Kidney capillary endothelial cell (primary cell): ENCODE data around the gene KCNJ11.
"Not testable (repeated sequence)": the region's sequence is repeated elsewhere in the genome, so short reads cannot be mapped to it uniquely, and the experiment has no call there.

Experiments used
- DNase-seq: peaks from one replicate; pipeline ENCODE4 v3.0.0-alpha.2; 2018; ENCODE audit warnings: low spot score

KCNJ11 gene

DNA sequence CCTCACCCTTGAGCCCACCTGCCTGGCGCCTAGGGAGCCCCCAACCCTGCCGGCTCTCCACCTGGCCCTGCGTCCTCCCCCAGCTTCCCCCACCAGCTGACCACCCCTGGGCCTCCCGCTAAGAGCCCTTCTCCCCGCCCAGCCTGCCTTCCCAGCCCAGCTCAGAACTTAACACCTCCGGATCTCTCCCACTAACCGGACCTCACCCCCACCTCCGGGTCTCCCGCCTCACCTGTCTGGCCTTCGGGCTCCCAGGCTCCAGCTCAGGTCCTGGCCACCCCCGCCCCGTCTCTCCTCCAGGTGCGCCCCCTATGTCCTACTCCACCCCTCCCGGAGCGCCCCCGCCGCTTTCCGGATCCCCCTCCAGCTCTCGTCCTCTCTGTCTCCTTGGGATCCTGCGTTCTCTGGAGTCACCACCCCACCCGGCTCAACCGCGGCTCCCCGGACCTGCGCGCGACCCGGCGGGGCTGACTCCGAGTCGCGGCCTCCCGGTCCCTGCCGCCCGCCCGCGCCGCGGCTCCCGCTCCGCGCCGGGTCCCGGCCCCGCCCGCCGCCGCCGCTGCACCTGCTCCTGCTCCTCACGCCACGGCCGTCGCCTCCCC lies at the start of gene KCNJ11:
Gene KCNJ11 (minus strand): TSS at position 51 of the 602 bp plus-strand sequence. CDS start 568 bp downstream, outside the sequence.
- DNase-seq: no peak

DNA sequence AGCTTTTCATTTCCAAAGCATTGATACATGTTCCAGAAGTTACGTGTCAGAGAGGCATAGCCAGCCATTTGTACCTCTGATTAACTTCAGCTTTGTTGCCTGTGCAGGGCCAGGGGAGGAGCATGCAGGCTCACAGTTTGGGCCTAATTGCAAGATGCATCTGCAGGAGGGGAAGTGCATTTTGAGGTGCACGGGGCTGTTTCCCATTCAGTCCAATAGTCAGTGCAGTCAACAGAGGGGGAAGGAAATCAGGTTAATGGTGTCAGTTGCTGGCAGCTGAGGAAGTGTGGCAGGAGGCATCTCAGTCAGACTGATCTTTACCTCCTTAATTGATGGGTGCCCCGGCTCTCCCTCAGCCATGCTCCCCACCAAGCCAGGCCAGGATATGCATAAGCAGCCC lies 48.9 kb upstream of the KCNJ11 start:
- no peak for DNase-seq

DNA sequence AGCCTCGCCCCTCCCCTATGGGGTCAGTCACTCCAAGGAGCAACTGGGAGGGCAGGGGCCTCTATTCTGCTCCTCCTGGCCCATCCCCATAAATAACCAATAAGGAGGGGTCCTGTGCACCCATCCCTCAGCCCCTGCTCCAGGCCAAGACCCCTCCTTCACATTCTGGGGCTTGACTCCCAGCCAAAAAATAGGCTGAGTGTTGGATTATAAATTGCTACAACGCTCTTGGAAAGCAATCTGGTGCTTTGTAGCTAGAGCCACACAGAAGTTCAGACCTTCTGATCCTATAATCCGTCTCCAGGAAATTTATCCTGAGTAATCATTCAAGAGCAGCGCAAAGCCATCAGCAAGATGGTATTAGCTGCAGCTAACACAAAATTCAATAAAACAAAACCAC lies 45.6 kb upstream of the KCNJ11 start:
- DNase-seq: no peak

DNA sequence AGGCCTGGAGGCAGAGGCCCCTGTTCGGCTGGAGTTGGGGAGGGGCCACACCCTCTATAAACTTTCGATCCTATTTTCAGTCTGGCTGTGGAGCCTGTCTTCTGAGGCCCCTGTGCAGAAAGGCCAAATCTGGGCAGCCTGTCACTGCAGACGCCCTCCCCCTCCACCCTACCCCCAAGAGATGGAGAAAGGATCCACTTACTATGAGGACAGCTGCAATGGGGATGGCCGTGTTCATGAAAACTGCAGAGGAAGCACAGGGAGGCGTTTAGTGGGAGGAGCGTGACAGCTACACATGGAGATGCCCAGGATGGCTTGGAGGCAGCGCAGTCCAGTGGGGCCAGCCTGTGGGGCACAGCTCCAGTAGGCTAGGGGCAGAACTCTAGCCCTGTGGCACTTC lies 43.5 kb upstream of the KCNJ11 start:
- DNase-seq: no peak

DNA sequence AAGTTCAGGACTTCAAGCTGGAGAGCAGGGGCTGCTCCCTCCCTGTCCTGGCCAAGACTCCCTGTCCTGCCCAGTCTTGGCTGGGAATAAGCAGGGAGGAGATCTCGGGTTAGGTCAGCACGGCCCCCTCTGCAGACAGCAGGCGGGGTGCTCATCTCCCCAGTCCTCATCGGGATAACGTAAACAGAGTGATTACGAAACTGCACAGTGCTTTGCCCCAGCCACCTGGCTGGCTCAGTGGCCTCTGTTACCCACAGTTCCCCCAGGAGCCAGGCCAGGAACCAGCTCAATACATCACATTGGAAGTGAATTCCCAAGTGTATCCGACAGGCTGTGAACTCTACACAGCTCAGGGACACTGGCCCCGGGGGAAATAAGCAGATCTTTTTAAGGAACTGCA lies 42.7 kb upstream of the KCNJ11 start:
- no peak for DNase-seq

DNA sequence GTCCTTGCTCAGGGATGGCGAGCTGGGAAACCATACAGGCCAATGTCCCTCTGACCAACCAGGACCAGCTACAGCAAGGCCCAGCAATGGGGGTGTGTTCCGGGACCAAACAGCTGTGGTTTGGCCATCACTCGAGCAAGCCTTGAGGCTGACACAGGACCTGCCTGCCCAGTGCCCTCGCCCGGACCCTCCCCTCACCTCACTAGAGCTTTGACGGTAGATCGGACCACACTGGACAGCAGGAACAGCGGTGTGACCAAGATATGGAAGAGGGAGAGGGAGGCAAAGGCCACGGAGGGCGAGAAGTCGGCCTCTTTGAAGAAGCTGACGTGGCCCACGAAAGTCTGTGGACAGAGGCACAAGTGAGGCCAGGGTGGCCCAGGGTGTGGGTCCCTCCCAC lies 42.2 kb upstream of the KCNJ11 start:
- no peak for DNase-seq

DNA sequence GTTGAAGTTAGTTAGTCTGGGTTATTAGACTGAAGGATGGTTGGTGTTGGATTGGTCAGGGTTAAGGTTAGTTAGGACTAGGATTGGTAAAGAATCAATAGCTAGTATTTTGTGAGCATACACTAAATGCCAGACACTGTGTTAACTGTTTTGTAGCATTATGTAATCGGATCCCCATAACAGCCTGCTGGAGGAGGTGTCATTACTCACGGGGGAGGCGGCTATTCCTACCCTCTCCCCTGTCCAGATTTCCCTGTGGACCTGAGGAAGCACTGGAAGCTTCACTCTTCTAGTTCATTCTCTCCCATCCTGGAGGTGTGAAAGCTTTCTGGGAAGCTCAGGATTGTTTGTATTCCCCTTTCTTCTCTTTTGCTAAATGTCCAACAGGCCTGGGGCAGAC lies 40.5 kb upstream of the KCNJ11 start:
- no peak for DNase-seq

DNA sequence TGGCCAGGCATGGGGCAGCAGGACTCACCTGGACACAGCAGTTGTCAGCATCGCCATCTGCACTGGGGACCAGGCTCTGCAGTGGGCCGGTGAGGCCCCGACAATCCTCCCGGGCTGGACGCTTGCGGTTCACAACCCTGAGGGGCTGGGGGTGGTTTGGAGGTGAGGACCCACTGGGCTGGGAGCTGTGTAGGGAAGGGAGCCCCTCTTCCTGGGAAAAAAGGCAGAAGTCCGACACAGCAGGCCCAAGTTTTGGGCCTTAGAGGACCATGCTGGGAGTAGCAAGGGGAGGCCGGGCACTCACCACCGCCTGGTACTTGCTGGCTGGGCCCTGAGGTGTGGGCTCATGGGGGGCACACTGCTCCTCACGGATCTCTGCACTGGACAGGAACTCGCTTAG lies 39.8 kb upstream of the KCNJ11 start:
- no peak for DNase-seq

DNA sequence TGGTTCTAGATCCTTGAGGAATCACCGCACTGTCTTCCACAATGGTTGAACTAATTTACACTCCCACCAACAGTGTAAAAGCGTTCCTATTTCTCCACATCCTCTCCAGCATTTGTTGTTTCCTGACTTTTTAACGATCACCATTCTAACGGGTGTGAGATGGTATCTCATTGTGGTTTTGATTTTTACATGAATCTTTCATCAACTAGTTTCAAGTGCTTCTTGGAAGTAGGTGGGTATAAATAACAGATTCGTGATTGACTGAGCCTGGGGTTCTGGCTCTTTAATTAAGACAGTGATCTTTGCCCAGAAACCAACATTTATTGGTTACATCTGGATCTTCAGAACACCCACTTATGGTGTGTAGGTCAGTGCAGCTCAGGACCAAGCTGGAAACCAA lies 37.8 kb upstream of the KCNJ11 start:
- DNase-seq: not testable (repeated sequence)

DNA sequence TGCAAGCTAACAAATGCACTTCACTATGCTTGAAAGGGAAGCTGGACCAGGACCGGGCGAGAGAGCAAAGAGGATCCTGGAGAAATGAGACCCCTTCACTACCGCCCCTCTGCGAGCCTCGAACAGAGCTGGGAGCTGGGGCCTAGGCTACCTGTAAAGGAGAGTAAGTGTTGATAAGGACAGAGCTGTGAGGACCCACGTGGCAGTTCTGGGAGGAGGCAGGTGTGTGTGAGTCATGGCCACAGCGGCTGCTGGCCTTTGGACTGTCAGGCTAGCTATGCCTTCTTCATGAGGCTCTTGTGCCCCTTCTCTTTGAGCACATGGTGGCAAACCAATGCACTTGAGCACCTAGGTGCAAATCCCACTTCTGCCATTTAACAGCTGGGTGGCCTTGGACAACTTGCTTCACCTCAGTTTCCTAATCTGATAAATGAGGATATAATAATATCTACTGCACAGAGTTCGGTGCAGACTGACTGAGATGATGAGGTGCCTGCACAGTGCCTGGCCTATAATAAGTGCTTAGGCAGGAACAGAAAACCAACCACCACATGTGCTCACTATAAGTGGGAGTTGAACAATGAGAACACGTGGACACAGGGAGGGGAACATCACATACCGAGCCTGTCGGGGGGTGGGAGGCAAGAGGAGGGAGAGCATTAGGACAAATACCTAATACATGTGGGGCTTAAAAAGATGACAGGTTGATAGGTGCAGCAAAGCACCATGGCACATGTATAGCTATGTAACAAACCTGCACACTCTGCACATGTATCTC lies 35.3 kb upstream of the KCNJ11 start:
- DNase-seq: no peak

DNA sequence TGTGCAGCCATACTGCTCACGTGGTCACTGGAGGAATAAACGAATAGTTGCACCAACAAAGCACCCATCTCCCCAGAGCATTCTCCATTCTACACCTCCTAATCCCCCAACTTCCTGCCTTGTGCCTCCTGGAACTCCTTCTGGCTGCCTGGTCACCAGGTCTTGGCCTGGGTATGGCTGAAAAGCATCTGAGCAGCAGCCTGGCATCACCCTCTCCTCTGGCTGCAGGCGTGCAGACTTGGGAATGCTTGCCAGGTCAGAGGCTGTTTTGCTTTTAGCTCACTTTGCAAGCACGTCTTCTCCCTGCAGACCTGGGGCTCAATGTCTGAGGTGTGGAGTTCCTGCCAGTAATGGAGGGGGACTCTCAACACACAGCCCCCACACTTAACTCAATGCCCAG lies 33.3 kb upstream of the KCNJ11 start:
- no peak for DNase-seq

DNA sequence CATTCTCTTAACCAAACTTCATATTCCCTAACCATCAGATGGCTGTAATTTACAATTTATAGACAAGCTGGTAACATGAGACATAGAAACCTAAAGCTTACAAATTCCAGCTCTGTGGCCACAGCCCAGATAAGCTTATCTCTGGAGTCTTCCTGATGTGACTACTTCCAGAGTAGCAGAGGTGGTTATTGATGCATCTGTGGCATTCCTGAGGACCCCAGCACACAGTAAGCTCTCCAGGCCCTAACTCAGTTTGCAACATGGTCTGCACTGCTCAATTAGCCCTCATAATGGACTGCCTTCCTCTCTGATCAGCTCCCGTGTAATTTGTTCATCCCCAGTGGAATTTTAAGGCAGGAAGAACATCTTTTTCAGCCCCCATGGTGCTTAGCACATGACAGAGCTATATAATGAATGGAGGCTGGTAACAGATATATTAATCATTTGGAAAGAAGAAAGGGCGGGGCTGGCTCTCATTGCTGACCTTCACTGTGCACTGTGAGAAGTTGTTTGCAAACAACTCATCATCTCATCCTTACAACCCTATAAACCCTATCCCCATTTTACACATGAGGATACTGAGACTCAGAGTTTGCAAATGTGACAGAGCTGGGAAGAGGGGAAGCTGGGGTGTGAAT lies 30.1 kb upstream of the KCNJ11 start:
- DNase-seq: no peak

DNA sequence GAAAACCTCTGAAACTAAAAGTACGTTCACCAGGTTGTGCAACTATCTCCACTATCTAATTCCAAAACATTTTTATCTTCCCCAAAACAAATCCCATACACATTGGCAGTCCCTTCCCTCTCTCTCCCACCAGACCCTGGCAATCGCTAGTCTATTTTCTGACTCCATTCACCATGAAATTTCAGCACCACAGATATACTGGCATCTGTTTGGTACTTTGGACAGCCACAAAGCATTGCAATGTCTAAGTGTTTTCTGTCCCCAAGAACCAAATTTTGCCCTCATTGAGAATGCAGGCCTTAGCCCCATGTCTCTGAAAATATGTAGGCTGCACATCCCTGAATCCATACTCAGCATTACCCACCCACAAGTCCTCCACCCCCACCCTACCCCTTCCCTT lies 28.0 kb upstream of the KCNJ11 start:
- DNase-seq: no peak

DNA sequence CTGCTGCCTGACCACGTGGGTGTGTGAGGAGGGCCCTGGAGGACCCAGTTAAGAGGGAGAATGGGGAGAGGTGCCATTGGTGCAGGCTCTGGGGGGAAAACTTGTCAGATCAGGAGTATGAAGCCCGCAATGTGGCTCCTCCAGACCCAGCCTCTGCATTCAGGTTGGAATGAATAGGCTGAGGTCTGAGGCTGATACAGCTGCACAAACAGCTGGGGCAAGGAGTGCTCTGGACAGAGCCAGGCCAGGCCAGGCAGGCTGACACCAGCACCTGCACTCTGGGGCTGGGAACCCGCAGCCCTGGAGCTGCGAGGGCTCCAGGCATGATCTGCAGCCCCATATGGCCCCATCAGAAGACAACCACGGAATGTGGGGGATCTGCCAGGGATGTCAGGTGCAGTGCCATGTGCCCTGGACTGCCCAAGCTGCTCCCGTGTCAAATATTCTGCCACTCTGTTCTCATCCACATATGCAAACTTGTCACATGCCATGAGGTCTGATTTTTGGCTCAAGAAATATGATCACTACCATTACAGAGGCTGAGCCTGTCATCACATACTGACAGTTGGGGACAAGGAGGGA lies 27.2 kb upstream of the KCNJ11 start:
- no peak for DNase-seq

DNA sequence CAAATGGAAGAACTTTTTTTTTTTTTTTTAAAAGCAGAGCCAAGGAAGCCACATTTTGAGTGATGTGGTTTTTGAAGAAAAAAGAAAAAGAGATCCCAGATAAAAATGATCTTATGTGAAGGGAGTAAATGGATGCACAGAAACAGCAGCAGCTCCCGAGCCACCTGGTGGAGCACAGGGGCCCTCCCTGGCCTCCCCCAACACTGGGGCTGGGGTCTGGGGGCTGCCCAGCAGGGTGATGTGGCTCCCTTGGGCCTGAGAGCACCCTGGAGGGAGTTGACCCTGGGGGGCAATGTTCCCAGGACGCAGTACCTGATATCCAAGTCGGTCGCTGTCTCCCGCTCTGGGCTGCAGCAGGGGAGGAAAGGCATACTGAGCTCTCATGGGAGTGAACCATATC lies 26.5 kb upstream of the KCNJ11 start:
- DNase-seq: no peak

DNA sequence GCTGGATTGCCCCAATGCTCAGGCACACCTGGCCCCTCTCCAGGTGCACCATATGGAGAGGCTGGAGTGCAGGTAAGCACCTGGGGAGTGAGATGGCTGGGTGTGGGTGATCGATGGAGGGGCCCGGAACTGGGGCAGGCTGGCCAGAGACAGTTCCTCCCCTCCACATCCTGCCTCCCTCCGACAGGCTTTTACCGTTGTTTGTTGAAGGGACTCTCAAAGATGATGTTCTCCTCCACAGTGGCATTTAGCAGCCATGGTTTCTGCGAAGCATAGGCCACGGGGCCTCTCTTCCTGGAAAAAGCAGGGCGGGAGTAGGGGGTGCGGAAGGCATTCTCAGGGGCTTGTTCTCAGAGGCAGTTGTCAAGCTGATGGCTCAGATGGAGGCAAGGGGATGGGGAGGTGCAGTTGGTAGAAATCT lies 25.9 kb upstream of the KCNJ11 start:
- DNase-seq: no peak

DNA sequence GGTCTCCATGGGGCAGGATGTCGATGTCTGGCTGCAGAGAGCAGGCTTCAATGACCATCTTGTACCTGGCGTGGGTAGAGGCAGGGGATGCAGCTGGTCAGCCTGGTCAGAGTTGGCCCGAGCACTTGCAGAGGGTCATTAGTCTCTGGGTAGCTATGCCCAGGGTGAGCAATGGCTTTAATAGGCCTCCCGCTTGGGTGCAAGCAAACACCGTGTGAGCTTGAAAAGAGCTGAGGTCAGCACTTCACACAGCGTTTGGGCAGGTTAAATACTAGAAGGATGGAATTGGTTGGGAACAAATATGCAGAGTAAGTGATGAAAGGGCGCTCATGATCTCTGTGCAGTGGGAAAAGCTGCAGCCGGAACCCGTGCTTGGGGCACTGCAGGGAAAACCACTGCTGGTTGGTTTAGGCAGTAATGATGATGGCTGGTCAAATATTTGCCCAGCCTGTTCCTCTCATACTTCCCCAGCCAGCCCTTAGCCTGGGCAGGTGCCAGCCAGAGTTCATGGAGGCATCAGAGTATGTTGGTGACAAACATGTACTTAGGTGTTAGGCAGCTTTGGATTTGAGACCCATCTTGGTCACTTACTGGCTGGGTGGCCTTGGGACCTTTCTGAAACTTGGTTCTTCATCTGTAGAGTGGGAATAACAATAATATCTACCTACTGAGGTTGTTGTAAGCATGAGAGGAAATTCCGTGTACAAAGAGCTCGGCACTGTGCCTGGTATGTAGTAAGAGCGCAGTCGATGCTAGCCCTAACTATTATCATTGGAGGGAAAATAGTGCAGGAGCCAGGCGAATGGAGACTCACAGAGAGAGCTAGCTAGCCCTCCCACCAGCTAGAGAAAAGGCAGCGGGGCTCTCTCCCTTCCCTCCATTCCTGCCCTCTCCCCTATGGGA lies 25.2 kb upstream of the KCNJ11 start:
- DNase-seq: no peak

DNA sequence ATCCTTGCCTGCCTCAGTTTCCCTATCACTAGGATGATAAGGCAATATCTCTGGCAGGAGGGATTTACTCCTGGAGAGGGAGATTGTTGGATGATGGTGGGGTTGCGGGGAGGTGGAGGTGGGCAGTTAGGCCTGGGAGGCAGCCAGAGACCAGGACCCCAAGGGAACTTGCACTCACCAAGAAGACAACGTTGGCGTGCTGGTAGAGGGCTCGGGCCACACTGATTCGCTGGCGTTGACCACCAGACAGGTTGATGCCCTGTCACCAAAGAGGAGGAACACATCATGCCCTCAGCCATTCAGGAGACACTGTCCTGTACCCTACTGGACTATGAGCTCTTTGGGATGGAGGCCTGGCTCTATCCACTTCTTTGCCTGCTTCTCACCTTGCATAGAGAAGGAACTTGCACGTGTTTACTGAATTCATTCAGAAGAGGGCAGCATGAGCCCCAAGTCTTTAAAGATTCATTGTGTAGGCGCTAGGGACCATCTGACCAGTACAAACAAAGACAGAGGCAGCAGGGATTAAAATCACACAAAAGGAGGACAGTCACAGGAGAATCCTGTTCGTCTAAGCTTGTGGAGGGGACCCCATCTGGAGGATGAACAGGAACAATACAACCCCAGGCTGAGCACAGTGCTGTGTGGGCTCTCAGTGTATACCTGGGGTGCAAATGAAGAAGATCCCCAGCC lies 24.2 kb upstream of the KCNJ11 start:
- DNase-seq: no peak

DNA sequence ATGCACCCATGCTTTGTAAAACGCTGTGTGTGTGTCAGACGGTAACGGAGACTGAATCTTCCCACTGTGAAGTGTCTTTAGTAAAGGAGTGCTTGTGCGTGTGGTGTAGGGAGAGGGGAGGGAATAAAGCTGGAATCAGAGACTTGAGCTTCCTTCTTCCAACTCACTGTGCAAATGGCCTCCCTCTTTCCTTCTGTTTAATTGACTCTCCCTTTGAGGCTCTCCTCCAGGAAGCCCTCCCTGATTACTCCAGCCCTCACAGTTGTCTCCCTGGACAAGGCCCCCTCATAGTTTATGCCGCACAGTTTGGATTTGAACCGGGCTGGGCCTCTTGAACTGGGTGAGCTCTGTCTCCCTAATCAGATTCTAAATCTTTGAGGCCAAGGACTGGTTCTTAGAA lies 23.0 kb upstream of the KCNJ11 start:
- DNase-seq: no peak

DNA sequence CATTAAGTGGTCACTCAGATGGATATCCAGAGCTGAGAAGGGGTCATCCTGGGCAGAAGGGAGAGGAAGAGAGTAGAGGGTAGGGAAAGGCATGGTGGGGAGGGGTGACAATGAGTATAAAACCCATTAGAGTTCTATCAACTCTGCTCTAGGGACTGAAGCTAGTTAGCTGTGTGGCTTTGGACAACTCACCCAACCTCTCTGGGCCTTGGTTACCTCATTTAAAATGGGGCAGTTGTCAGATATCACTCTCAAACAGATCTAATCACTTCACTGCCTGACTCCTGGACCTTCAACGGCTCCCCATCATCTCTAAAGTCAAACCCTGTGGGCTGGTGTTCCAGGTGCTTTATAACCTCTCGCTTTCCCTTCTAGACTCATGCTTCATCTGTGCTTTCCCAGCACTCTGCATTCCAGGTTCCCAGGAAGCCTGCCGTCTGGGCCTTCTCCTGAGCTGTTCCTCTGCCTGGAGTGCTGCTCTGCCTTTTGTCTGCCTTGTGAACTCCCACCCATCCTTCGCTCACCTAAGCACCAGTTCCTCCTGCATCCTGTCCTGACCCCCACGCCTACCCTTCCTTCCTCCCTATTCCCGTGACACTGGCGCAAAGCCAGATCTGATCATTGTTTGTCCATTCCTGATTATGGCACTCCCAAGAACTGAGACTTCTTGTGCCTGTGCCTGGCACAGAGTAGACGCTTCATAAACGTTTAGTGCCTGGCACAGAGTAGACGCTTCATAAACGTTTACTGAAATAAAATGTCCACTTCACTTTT lies 22.3 kb upstream of the KCNJ11 start:
- peak; percentile 18 for DNase-seq

DNA sequence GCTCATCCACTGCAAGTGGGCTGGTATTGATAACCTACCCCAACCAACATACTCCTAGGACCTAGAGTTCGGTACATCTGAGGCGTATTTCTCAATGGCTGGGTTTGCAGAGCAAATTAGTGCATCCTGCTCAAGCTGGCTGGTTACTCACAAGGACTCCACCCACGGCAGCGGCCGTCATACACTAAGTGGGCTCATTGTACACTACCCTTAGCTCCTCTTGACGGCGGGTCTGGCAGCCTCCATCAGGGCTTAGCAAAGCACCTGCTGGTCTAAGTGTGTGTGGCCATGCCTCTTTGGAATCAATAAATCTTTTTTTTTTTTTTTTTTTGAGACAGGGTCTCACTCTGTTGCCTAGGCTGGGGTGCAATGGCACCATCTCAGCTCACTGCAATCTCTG lies 20.2 kb upstream of the KCNJ11 start:
- no peak for DNase-seq
